Measurements from ENCODE around the gene CAMTA1.

CAMTA1 gene

GRCh38 chr1:7471836-7472235, 686.6 kb downstream of the CAMTA1 start:
- Histone ChIP-seq H3K27ac (peak overlapping the region in 17 of 21 experiments; percentile 30 to 84 (median 65)), H3K4me3 (no peak overlapping the region)

- no peak overlapping the region for H3K27ac ChIP-seq
- no peak overlapping the region for H3K4me3 ChIP-seq
These were observed 688.2 kb downstream of the CAMTA1 start for GRCh38 chr1:7473223-7474142.

DNA sequence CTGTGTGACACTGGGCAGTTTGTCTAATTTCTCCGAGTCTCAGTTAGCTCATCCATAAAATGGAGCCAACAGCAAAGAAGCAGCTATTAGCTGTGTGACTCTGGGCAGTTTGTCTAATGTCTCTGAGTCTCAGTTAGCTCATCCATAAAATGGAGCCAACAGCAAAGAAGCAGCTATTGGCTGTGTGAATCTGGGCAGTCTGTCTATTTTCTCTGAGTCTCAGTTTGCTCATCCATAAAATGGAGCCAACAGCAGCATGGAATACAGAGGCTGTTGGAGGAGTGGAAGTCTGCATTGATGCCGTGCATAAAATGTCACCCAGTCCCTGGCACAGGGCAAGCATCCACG, 688.9 kb downstream of the CAMTA1 start:
- Histone ChIP-seq H3K4me3 (no peak overlapping the region), H3K27ac (no peak overlapping the region)

- no peak overlapping the region for H3K4me3 ChIP-seq
- no peak overlapping the region for H3K27ac ChIP-seq
These were observed 689.7 kb downstream of the CAMTA1 start for GRCh38 chr1:7474786-7475502.

GRCh38 chr1:7475691-7476090, 690.4 kb downstream of the CAMTA1 start:
- H3K27ac ChIP-seq: no peak overlapping the region

DNA sequence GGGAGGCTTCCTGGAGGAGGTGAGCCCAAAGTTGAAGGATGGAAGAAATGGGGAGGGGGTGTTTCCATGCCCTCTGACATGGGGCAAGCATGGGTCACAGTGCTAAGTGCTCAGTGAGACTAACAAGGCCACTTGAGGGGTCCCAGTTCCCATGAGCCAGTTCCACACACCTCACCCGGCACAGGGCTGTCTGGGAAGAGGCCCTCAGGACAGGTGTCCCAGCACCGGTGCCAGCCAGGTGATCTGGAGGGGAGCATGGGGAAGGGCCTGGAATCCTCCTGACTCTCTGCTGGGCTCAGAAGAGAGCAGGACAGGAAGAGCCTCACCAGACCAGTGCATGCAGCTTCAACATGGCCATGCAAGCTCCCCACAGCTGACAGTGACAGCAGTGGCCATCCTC, 691.1 kb downstream of the CAMTA1 start:
- no peak overlapping the region for H3K27ac ChIP-seq
- H3K4me3 ChIP-seq: no peak overlapping the region

More at GRCh38 chr1:7475691-7476090, 690.4 kb downstream of the CAMTA1 start:
- H3K4me3 ChIP-seq: no peak overlapping the region

DNA sequence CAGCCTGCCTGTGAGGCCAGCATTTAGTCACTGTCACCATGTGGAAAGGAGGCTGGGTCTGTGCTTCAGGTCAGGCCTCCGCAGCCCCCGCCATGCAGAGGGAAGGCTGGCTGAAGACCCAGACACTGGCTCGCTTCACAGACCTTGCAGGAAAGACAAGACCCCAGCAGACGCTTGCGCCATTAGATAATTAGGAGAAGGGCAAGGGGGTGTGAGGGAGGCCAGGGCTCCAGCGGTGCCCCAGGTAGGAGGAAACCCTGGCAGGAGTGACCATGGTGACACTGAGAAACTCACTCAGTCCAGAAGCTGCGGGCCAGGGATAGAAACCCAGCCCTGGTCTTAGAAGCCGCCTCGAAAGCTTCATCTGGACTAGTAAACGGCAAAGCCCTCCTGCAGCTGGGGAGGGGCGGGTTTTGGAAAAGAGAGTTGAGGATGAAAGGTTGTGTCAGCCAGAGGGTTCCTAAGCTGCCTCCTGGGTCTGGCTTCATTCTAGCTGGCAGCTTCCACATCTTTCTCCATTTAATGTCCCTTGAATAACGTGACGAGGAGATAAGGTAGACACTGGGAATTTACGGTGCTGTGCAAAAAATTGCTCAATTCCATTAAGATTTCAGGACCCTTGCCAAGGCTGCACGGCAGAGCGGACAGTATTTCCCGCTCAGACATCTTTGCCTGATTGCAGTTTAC, 691.8 kb downstream of the CAMTA1 start:
- H3K27ac ChIP-seq: no peak overlapping the region
- no peak overlapping the region for H3K4me3 ChIP-seq

GRCh38 chr1:7477593-7477992, 692.3 kb downstream of the CAMTA1 start:
- no peak overlapping the region for H3K27ac ChIP-seq
- H3K4me3 ChIP-seq: no peak overlapping the region

- H3K27ac ChIP-seq: peak overlapping the region in 3 of 21 experiments; percentile 41 to 71 (median 70)
- H3K4me3 ChIP-seq: no peak overlapping the region
These were observed 693.0 kb downstream of the CAMTA1 start for GRCh38 chr1:7478142-7478790.

DNA sequence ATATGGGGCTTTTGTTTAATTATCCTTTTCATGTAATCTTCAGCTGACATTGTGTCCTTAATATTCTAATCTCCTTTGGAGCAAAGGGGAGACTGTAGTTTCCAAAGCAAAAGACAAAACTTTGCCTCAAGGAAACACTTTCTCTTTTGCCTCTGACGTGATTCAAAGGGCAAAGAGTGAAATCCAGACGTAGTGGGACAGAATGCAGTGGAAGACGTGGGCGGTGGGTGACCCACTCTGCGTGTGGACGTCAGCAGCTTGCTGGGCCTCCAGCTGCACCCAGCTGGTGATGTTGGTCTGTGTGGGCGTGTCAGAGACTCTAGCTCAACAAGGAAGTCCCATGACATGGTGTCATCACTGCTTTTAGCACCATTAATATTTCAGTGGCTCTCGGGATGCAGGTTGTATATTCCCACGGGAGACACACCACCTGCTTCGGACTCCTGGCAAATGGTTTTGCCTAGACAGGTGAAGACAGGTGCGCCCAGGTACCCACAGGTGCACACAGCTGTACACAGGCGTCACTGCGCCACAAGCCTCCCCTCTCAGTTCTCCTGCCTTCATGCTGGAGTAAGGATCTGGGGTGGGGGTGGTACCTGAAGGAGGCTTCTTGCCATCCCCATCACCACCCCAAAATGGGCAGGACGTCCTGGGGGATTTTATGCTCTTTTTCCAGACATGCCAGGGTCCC, 693.7 kb downstream of the CAMTA1 start:
- no peak overlapping the region for H3K4me3 ChIP-seq
- H3K27ac ChIP-seq: peak overlapping the region in 2 of 21 experiments; percentile 70 to 71

DNA sequence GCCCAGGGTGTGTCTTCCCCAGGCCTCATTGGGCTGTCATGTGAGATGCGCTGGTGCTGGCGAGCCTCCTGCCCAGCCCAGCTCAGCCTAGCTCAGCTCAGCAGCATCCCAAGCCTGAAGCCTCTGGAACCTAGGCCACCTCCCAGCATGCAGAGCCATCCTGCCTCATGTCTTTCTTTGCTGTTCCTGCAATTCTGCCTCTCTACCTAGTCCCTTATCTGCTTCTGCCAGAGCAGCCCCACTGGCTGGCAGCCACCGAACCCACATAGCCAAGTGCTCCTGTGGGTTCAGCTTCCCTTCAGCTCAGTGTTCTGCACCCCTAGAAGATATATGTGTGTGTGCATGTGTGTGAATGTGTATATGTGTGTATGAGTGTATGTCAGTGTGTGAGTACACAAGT, 694.3 kb downstream of the CAMTA1 start:
- Histone ChIP-seq H3K27ac (no peak overlapping the region), H3K4me3 (no peak overlapping the region)

DNA sequence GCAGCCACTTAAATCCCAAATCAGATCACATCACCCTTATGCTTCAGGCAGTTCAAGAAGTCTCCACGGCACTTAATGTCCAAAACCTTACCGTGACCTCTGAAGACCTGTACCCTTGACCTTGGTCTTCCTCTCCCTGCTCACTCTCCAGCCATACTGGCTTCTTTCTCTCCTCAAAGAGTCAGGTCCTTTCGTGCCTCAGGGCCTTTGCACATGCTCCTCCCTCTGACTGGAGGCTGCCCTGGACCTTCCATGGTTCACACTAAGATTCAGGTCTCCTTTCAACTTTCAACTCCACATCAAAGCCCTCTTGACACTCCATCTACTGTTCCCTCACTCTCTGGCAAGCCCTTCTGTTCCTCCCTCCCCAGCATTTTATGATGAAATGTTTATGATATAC, 695.9 kb downstream of the CAMTA1 start:
- Histone ChIP-seq H3K27ac (no peak overlapping the region), H3K4me3 (no peak overlapping the region)

GRCh38 chr1:7482077-7482476, 696.8 kb downstream of the CAMTA1 start:
- no peak overlapping the region for H3K27ac ChIP-seq
- no peak overlapping the region for H3K4me3 ChIP-seq

- no peak overlapping the region for H3K4me3 ChIP-seq
- no peak overlapping the region for H3K27ac ChIP-seq
These were observed 697.7 kb downstream of the CAMTA1 start for GRCh38 chr1:7482772-7483495.

- no peak overlapping the region for H3K27ac ChIP-seq
- no peak overlapping the region for H3K4me3 ChIP-seq
These were observed 698.6 kb downstream of the CAMTA1 start for GRCh38 chr1:7483634-7484383.

- H3K27ac ChIP-seq: no peak overlapping the region
- H3K4me3 ChIP-seq: no peak overlapping the region
These were observed 700.0 kb downstream of the CAMTA1 start for GRCh38 chr1:7485086-7485780.

DNA sequence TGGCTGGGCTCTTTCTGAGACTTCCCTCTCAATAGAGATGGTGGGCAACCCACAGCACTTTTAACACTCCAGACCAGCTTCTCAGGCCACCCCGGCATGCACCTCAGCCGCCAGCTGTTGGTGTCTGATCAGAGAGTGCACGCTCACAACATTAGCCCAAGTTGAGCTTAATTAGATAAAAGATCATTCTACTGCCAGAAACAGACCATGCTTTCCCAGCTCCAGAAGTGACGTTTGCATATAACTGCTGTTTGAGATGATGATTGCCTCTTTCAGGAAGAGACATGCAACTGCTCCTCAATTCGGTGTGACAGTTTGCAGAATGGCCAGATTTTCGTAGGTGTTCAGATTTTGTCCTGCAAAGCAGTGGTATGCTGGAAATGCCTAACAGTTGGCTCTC, 700.6 kb downstream of the CAMTA1 start:
- H3K4me3 ChIP-seq: no peak overlapping the region
- H3K27ac ChIP-seq: no peak overlapping the region
